ENCODE results near the gene ARRB1.

DNA sequence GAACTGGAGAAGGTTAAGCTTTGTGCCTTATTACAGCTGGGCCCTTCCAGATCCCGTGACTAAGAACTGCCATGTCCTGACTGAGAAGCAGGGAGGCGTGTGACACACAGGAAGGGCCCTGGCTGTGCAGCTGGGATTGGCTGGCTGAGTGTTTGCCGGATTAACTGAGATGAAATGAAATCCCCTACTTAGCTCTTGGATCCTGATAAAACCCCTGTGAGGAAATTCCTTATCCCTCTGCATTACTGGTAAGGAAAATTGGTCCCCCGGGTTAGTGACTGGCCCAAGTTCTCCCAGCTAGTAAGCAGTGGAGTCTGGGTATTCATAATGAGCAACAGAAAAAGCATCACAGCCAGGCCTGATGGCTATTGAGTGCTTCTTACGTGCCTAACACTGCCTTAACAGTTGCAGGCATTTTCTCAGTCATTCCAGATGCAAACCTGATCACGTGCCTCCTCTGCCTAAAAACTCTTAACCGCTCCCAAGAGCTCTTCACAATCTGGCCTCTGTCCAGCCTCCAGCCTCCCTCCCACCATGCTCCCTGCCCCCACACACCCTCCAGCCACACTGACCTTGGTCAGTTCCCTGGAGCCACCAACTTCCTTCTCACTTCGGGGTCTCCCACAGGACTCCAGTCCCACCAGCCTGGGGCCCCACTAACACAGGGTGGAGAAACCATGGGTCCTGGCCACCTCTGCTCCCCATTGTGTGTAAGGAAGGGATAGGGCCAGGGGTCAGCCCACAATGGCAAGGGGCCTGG is 37.8 kb downstream of the ARRB1 start:
- TF ChIP-seq, protein P1, sequence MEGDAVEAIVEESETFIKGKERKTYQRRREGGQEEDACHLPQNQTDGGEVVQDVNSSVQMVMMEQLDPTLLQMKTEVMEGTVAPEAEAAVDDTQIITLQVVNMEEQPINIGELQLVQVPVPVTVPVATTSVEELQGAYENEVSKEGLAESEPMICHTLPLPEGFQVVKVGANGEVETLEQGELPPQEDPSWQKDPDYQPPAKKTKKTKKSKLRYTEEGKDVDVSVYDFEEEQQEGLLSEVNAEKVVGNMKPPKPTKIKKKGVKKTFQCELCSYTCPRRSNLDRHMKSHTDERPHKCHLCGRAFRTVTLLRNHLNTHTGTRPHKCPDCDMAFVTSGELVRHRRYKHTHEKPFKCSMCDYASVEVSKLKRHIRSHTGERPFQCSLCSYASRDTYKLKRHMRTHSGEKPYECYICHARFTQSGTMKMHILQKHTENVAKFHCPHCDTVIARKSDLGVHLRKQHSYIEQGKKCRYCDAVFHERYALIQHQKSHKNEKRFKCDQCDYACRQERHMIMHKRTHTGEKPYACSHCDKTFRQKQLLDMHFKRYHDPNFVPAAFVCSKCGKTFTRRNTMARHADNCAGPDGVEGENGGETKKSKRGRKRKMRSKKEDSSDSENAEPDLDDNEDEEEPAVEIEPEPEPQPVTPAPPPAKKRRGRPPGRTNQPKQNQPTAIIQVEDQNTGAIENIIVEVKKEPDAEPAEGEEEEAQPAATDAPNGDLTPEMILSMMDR (IDR thresholded peaks at IDR 0.05), result no peak
- no peak for TF ChIP-seq ZFX (IDR thresholded peaks at IDR 0.05; ENCODE audit: borderline replicate concordance)

All from 22Rv1 (cell line).